Panc1 (cell line): Measurements from ENCODE around the gene NDUFAF8.

Source experiments
- CTCF ChIP-seq: fragments of 450-650 bp; IDR thresholded peaks from 2 replicates; pipeline ENCODE4 v1.5.1; 2017; ENCODE audit warnings: mild to moderate bottlenecking
- POLR2AphosphoS5 ChIP-seq: IDR thresholded peaks from 2 replicates; pipeline ENCODE4 v1.6.1; 2012; ENCODE audit warnings: mild to moderate bottlenecking, low read depth, low read length, moderate library complexity
- REST ChIP-seq, 2 experiments: IDR thresholded peaks; 2 replicates each; pipeline ENCODE4 v1.6.1; 2011 to 2012; ENCODE audit warnings: low read depth in 2 of 2, control low read depth in 1 of 2, low read length in 1 of 2, mild to moderate bottlenecking in 1 of 2, moderate library complexity in 1 of 2; ENCODE audit not compliant: insufficient read depth in 1 of 2
- TCF7L2 ChIP-seq: IDR thresholded peaks from 2 replicates; pipeline ENCODE4 v1.6.1; 2011; ENCODE audit warnings: mild to moderate bottlenecking, low read depth, low read length, inconsistent platforms

GRCh38 chr17:81282876-81283275 is 43.8 kb downstream of the NDUFAF8 start:
- no peak for TF ChIP-seq CTCF
- no peak for TF ChIP-seq TCF7L2
- no peak for TF ChIP-seq REST (IDR thresholded peaks at IDR 0.05; ENCODE audit: insufficient read depth in 1 of 2, low read depth in 2 of 2, low read length in 1 of 2)
- no peak for TF ChIP-seq POLR2AphosphoS5
